Peyer's patch (tissue), 4 donors: ENCODE data around the gene PKDCC.

Experiments used
- POLR2A ChIP-seq, 2 donors: fragments of 450-650 bp; IDR thresholded peaks; one replicate each; pipeline ENCODE4 v1.5.1; 2017; ENCODE audit warnings: antibody characterized with exemption in 2 of 2, mild to moderate bottlenecking in 2 of 2, moderate library complexity in 2 of 2
- TF ChIP-seq, protein P1 (sequence below), 6 experiments: fragments of 450-650 bp in 4 of 6; fragments of 200-600 bp in 2 of 6; sonication (generic) in 1 of 6; IDR thresholded peaks; one replicate each; pipeline ENCODE4 v1.5.1; 2017 to 2019; ENCODE audit warnings: antibody characterized with exemption in 6 of 6, mild to moderate bottlenecking in 3 of 6, moderate library complexity in 1 of 6

- TF ChIP-seq, protein P1, sequence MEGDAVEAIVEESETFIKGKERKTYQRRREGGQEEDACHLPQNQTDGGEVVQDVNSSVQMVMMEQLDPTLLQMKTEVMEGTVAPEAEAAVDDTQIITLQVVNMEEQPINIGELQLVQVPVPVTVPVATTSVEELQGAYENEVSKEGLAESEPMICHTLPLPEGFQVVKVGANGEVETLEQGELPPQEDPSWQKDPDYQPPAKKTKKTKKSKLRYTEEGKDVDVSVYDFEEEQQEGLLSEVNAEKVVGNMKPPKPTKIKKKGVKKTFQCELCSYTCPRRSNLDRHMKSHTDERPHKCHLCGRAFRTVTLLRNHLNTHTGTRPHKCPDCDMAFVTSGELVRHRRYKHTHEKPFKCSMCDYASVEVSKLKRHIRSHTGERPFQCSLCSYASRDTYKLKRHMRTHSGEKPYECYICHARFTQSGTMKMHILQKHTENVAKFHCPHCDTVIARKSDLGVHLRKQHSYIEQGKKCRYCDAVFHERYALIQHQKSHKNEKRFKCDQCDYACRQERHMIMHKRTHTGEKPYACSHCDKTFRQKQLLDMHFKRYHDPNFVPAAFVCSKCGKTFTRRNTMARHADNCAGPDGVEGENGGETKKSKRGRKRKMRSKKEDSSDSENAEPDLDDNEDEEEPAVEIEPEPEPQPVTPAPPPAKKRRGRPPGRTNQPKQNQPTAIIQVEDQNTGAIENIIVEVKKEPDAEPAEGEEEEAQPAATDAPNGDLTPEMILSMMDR (IDR thresholded peaks at IDR 0.05): no peak
- no peak for TF ChIP-seq POLR2A (IDR thresholded peaks at IDR 0.05)
Observed at GRCh38 chr2:42102024-42102590, 54.3 kb downstream of the PKDCC start.
